Transverse colon (tissue), 4 donors: ENCODE data around the gene MOB1A.

Source experiments
- CTCF ChIP-seq, 5 experiments: fragments of 200-600 bp in 3 of 5; fragments of 450-650 bp in 2 of 5; sonication (generic) in 3 of 5; IDR thresholded peaks; 1 replicate in 2 of 5; 2 replicates in 3 of 5; pipeline ENCODE4 v1.5.1; 2016 to 2017; ENCODE audit warnings: antibody characterized with exemption in 5 of 5, inconsistent platforms in 3 of 5, mild to moderate bottlenecking in 2 of 5, moderate library complexity in 1 of 5
- POLR2AphosphoS5 ChIP-seq, 3 donors: sonication (generic); formaldehyde crosslinking; IDR thresholded peaks; one replicate each; pipeline ENCODE4 v1.6.1; 2016; ENCODE audit warnings: antibody characterized with exemption in 3 of 3

DNA sequence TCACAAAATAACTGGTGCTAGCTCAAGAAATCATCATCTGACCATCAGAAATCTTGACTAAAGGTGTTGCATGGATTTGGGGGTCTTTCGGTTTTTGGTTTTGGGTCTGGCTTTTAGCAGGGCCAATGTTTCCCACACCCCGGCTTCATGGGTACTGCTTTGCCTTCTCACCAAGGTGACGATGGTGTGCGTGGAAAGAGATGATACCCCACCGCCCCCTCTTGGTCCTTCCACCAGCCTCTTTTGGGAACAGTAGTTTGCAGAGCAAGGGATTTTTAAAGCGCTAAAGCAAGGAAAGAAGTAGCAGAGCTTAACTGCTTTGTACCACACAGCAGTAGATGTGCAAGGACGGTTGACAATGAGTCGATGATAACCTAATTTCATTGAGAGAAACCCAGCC is 73.3 kb downstream of the MOB1A start:
- TF ChIP-seq CTCF (IDR thresholded peaks at IDR 0.05) (no peak), POLR2AphosphoS5 (IDR thresholded peaks at IDR 0.05) (no peak)
